Epithelial cell of proximal tubule (primary cell): ENCODE data around the gene CDT1. TPM values are rescaled to one million over a fixed set of nuclear protein-coding genes. Genes with fewer than 3 reads are reported as not detected.

Source experiments
- DNase-seq: peaks from one replicate; pipeline ENCODE4 v3.0.0-alpha.2; 2011; ENCODE audit warnings: low read depth
- H3K4me3 ChIP-seq: 2 replicates; pipeline ENCODE4 v1.5.1; 2011; ENCODE audit warnings: low read depth, mild to moderate bottlenecking, low read length
- total RNA-seq: library from RNA; depleted of rRNA; stranded (reverse); fragments of >200 nt; gene quantifications from 2 replicates; pipeline ENCODE4 v1.2.3, GENCODE V29; 2015
- TF ChIP-seq, protein P1 (sequence below): conservative IDR thresholded peaks from 2 replicates; pipeline ENCODE4 v1.5.1; 2012; ENCODE audit warnings: low read depth, mild to moderate bottlenecking, low read length

Gene CDT1
- total RNA-seq, 1 donor from 2014 or later, result 76.2 TPM

DNA sequence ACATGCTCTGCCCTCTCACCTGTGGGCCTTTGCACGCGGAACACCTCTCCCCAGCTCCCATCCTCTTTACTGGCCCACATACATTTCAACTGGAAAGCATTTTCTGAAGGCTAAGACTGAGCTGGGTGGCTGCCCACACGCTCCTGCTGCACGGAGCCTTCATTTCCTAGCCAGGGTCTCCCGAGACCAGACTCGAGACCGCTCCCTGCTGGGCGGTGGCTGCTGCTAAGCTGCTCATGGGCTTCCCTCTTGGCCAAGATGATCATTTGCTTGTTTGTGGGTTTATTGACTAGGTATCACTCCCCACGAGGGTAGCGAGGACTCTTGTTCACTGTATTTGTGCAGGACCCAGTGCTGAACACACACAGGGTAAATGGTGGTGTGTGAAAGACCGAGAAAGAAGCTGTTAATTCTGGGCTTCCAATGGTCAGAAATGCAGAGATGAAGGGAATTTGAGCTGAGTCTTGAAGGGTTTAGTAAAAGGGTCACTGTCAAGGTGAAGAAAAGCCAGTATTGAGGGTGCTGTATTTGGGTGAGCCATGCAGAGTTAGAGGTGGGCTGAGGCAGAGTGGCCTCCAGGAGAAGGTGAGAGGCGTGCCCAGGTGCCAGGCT, 54.2 kb downstream of the CDT1 start:
- peak overlapping the region; percentile 98 for H3K4me3 ChIP-seq
- TF ChIP-seq, protein P1, sequence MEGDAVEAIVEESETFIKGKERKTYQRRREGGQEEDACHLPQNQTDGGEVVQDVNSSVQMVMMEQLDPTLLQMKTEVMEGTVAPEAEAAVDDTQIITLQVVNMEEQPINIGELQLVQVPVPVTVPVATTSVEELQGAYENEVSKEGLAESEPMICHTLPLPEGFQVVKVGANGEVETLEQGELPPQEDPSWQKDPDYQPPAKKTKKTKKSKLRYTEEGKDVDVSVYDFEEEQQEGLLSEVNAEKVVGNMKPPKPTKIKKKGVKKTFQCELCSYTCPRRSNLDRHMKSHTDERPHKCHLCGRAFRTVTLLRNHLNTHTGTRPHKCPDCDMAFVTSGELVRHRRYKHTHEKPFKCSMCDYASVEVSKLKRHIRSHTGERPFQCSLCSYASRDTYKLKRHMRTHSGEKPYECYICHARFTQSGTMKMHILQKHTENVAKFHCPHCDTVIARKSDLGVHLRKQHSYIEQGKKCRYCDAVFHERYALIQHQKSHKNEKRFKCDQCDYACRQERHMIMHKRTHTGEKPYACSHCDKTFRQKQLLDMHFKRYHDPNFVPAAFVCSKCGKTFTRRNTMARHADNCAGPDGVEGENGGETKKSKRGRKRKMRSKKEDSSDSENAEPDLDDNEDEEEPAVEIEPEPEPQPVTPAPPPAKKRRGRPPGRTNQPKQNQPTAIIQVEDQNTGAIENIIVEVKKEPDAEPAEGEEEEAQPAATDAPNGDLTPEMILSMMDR, result peak; percentile 86
- DNase-seq, result peak; percentile 16

Other genes with a start within 250 kb of the CDT1 start
- 18.3 and 19.2 TPM in 2 replicates for gene ZC3H18, start 233.4 kb upstream of the CDT1 start, total RNA-seq
- gene IL17C, start 165.2 kb upstream of the CDT1 start, total RNA-seq, result 0.17 TPM in 1 of 2 replicates, not detected in the other
- gene CYBA, start 152.7 kb upstream of the CDT1 start, total RNA-seq, result 877 and 896 TPM in 2 replicates
- gene MVD, start 140.7 kb upstream of the CDT1 start, total RNA-seq, result 76.2 and 167 TPM in 2 replicates
- 0.23 and 0.58 TPM in 2 replicates for gene SNAI3, start 117.3 kb upstream of the CDT1 start, total RNA-seq
- 29.7 and 32.8 TPM in 2 replicates for gene RNF166, start 97.4 kb upstream of the CDT1 start, total RNA-seq
- 9.3 and 26.6 TPM in 2 replicates for gene CTU2, start 97.3 kb upstream of the CDT1 start, total RNA-seq
- 245 and 246 TPM in 2 replicates for gene PIEZO1, start 18.6 kb upstream of the CDT1 start, total RNA-seq
- 242 and 300 TPM in 2 replicates for gene APRT, start 8.1 kb downstream of the CDT1 start, total RNA-seq
- 9.2 and 18.3 TPM in 2 replicates for gene GALNS, start 53.2 kb downstream of the CDT1 start, total RNA-seq
- 48.3 and 58.2 TPM in 2 replicates for gene TRAPPC2L, start 53.3 kb downstream of the CDT1 start, total RNA-seq
- gene PABPN1L, start 62.9 kb downstream of the CDT1 start, total RNA-seq, result not detected in 2 replicates
- 0.86 TPM in 1 of 2 replicates, not detected in the other for gene CBFA2T3, start 173.4 kb downstream of the CDT1 start, total RNA-seq